MM.1S (cell line): ENCODE data around the gene A2ML1.

Experiments used
- DNase-seq: peaks from one replicate; pipeline ENCODE4 v3.0.0-alpha.2; 2015
- H2AFZ ChIP-seq: fragments of 300-600 bp; sonication (generic); 2 replicates; pipeline ENCODE4 v1.6.0; 2016; ENCODE audit warnings: antibody characterized with exemption, low read length
- H3F3A ChIP-seq: fragments of 300-600 bp; sonication (generic); 2 replicates; pipeline ENCODE4 v1.6.1; 2016; ENCODE audit warnings: mild to moderate bottlenecking, antibody characterized with exemption, low read length, moderate library complexity, mixed read lengths; ENCODE audit not compliant: insufficient read depth
- H3K27ac ChIP-seq: fragments of 300-600 bp; sonication (generic); 2 replicates; pipeline ENCODE4 v1.5.1; 2016; ENCODE audit warnings: mild to moderate bottlenecking, low read length
- H3K27me3 ChIP-seq: fragments of 300-600 bp; sonication (generic); replicated peaks from 2 replicates; pipeline ENCODE4 v1.6.0; 2016; ENCODE audit warnings: low read length; ENCODE audit not compliant: insufficient read depth
- H3K36me3 ChIP-seq: fragments of 300-600 bp; sonication (generic); replicated peaks from 2 replicates; pipeline ENCODE4 v1.6.1; 2016; ENCODE audit warnings: mild to moderate bottlenecking, low read length, mixed read lengths; ENCODE audit not compliant: insufficient read depth
- H3K4me1 ChIP-seq: fragments of 300-600 bp; sonication (generic); 2 replicates; pipeline ENCODE4 v1.6.1; 2016; ENCODE audit warnings: low read length, mixed read lengths
- H3K4me2 ChIP-seq: fragments of 300-600 bp; sonication (generic); 2 replicates; pipeline ENCODE4 v1.6.0; 2016; ENCODE audit warnings: low read depth, low read length
- H3K4me3 ChIP-seq: fragments of 300-600 bp; sonication (generic); 2 replicates; pipeline ENCODE4 v1.5.1; 2016; ENCODE audit warnings: low read length, mixed read lengths
- H3K79me2 ChIP-seq: fragments of 300-600 bp; sonication (generic); 2 replicates; pipeline ENCODE4 v1.6.1; 2016; ENCODE audit warnings: mixed run types, low read length, mixed read lengths
- H3K9ac ChIP-seq: fragments of 300-600 bp; sonication (generic); 2 replicates; pipeline ENCODE4 v1.6.1; 2016; ENCODE audit warnings: low read length, mixed read lengths
- H3K9me2 ChIP-seq: fragments of 300-600 bp; sonication (generic); replicated peaks from 2 replicates; pipeline ENCODE4 v1.6.1; 2016; ENCODE audit warnings: mild to moderate bottlenecking, low read length, mixed read lengths; ENCODE audit not compliant: insufficient read depth
- H3K9me3 ChIP-seq: fragments of 300-600 bp; sonication (generic); replicated peaks from 2 replicates; pipeline ENCODE4 v1.6.1; 2016; ENCODE audit warnings: mild to moderate bottlenecking, low read length, mixed read lengths; ENCODE audit not compliant: insufficient read depth
- H4K20me1 ChIP-seq: fragments of 300-600 bp; sonication (generic); 2 replicates; pipeline ENCODE4 v1.6.1; 2016; ENCODE audit warnings: mild to moderate bottlenecking, low read length, moderate library complexity, mixed read lengths; ENCODE audit not compliant: insufficient read depth
- EZH2 ChIP-seq: fragments of 300-600 bp; sonication (generic); optimal IDR thresholded peaks from 2 replicates; pipeline ENCODE3; 2017; ENCODE audit warnings: low read depth, mild to moderate bottlenecking, antibody characterized with exemption, low read length, mixed read lengths
- EZH2phosphoT487 ChIP-seq: fragments of 300-600 bp; sonication (generic); IDR thresholded peaks from 2 replicates; pipeline ENCODE4 v1.6.1; 2018; ENCODE audit warnings: antibody characterized with exemption, low read length
- TF ChIP-seq, protein P1 (sequence below): fragments of 300-600 bp; sonication (generic); IDR thresholded peaks from 2 replicates; pipeline ENCODE4 v1.5.1; 2016; ENCODE audit warnings: antibody characterized with exemption, low read length, mixed read lengths

The A2ML1 gene

GRCh38 chr12:8829125-8829518, 6.7 kb downstream of the A2ML1 start:
- H3K4me1 ChIP-seq, result no peaks in the 10 kb centered on the region
- H2AFZ ChIP-seq, result no peak overlapping the region
- no peak overlapping the region for H3K4me2 ChIP-seq
- H3K9me3 ChIP-seq, result no peaks in the 10 kb centered on the region
- TF ChIP-seq, protein P1, sequence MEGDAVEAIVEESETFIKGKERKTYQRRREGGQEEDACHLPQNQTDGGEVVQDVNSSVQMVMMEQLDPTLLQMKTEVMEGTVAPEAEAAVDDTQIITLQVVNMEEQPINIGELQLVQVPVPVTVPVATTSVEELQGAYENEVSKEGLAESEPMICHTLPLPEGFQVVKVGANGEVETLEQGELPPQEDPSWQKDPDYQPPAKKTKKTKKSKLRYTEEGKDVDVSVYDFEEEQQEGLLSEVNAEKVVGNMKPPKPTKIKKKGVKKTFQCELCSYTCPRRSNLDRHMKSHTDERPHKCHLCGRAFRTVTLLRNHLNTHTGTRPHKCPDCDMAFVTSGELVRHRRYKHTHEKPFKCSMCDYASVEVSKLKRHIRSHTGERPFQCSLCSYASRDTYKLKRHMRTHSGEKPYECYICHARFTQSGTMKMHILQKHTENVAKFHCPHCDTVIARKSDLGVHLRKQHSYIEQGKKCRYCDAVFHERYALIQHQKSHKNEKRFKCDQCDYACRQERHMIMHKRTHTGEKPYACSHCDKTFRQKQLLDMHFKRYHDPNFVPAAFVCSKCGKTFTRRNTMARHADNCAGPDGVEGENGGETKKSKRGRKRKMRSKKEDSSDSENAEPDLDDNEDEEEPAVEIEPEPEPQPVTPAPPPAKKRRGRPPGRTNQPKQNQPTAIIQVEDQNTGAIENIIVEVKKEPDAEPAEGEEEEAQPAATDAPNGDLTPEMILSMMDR, result no peak
- TF ChIP-seq EZH2, result no peak
- no peak for TF ChIP-seq EZH2phosphoT487
- H3K9me2 ChIP-seq, result no peaks in the 10 kb centered on the region
- H4K20me1 ChIP-seq, result no peaks in the 10 kb centered on the region
- no peak for DNase-seq
- no peak overlapping the region for H3K4me3 ChIP-seq
- no peak overlapping the region for H3K27ac ChIP-seq
- H3K79me2 ChIP-seq, result no peaks in the 10 kb centered on the region
- no peaks in the 10 kb centered on the region for H3F3A ChIP-seq
- H3K27me3 ChIP-seq, result no peaks in the 10 kb centered on the region
- no peak overlapping the region for H3K9ac ChIP-seq
- no peaks in the 10 kb centered on the region for H3K36me3 ChIP-seq

- no peak overlapping the region for H2AFZ ChIP-seq
- H3K27me3 ChIP-seq, result no peaks in the 10 kb centered on the region
- H3K9ac ChIP-seq, result no peak overlapping the region
- H3K9me2 ChIP-seq, result no peaks in the 10 kb centered on the region
- H3K4me3 ChIP-seq, result no peak overlapping the region
- no peak overlapping the region for H3K4me2 ChIP-seq
- H3K36me3 ChIP-seq, result no peaks in the 10 kb centered on the region
- no peak overlapping the region for H3K27ac ChIP-seq
- TF ChIP-seq, protein P1, result no peak
- TF ChIP-seq EZH2 (no peak), EZH2phosphoT487 (no peak)
- H3F3A ChIP-seq, result no peaks in the 10 kb centered on the region
- H3K79me2 ChIP-seq, result no peaks in the 10 kb centered on the region
- no peaks in the 10 kb centered on the region for H3K9me3 ChIP-seq
- no peaks in the 10 kb centered on the region for H4K20me1 ChIP-seq
- no peak for DNase-seq
- no peaks in the 10 kb centered on the region for H3K4me1 ChIP-seq
These were observed 7.2 kb downstream of the A2ML1 start for GRCh38 chr12:8829621-8830020.

- Histone ChIP-seq H3F3A (no peaks in the 10 kb centered on the region), H3K9me3 (no peaks in the 10 kb centered on the region), H3K27me3 (no peaks in the 10 kb centered on the region), H3K9me2 (no peaks in the 10 kb centered on the region), H3K36me3 (no peaks in the 10 kb centered on the region), H4K20me1 (no peaks in the 10 kb centered on the region), H3K79me2 (no peaks in the 10 kb centered on the region), H3K27ac (no peak overlapping the region), H3K4me2 (no peak overlapping the region), H2AFZ (no peak overlapping the region), H3K9ac (no peak overlapping the region), H3K4me1 (no peaks in the 10 kb centered on the region), H3K4me3 (no peak overlapping the region)
- TF ChIP-seq EZH2phosphoT487 (no peak), EZH2 (no peak)
- TF ChIP-seq, protein P1, result no peak
- no peak for DNase-seq
These were observed 8.7 kb downstream of the A2ML1 start for GRCh38 chr12:8831116-8831515.
